Endothelial cell (in vitro differentiated cells): ENCODE results near the gene AKR1B15. TPM values are rescaled to one million over a fixed set of nuclear protein-coding genes. Genes with fewer than 3 reads are reported as not detected.

Experiments used
- DNase-seq: peaks from one replicate; pipeline ENCODE4 v3.0.0; 2021; ENCODE audit warnings: low spot score
- H3K27ac Mint-ChIP-seq: one replicate; pipeline ENCODE4 v1.8.0; 2021; ENCODE audit warnings: mixed read lengths, inconsistent platforms; ENCODE audit not compliant: unreplicated experiment
- H3K27me3 Mint-ChIP-seq: one replicate; pipeline ENCODE4 v1.8.0; 2021; ENCODE audit warnings: mild to moderate bottlenecking, moderate library complexity, mixed read lengths, inconsistent platforms; ENCODE audit not compliant: unreplicated experiment
- H3K36me3 Mint-ChIP-seq: one replicate; pipeline ENCODE4 v1.8.0; 2021; ENCODE audit warnings: mild to moderate bottlenecking, low read depth, mixed read lengths, inconsistent platforms; ENCODE audit not compliant: unreplicated experiment
- H3K4me1 Mint-ChIP-seq: one replicate; pipeline ENCODE4 v1.8.0; 2021; ENCODE audit warnings: mild to moderate bottlenecking, mixed read lengths, inconsistent platforms; ENCODE audit not compliant: unreplicated experiment
- H3K4me3 Mint-ChIP-seq: one replicate; pipeline ENCODE4 v1.8.0; 2021; ENCODE audit warnings: mild to moderate bottlenecking, mixed read lengths, inconsistent platforms; ENCODE audit not compliant: unreplicated experiment
- H3K9me3 Mint-ChIP-seq: one replicate; pipeline ENCODE4 v1.8.0; 2021; ENCODE audit warnings: mixed read lengths, inconsistent platforms; ENCODE audit not compliant: unreplicated experiment
- total RNA-seq: library from RNA; stranded (reverse); fragmentation: NEBNext Ultra II Directional; extraction: Animal tissue kit (Norgen Biotek cat#: 25700); gene quantifications from one replicate; pipeline ENCODE4 v1.2.1, GENCODE V29; 2021; ENCODE audit not compliant: unreplicated experiment
- TF ChIP-seq, protein P1 (sequence below): fragments of 200-600 bp; sonication (generic); IDR thresholded peaks from one replicate; pipeline ENCODE4 v1.5.0; 2021; ENCODE audit warnings: antibody characterized with exemption; ENCODE audit not compliant: unreplicated experiment

AKR1B15 gene
- total RNA-seq, 1 donor from 2014 or later: not detected

DNA sequence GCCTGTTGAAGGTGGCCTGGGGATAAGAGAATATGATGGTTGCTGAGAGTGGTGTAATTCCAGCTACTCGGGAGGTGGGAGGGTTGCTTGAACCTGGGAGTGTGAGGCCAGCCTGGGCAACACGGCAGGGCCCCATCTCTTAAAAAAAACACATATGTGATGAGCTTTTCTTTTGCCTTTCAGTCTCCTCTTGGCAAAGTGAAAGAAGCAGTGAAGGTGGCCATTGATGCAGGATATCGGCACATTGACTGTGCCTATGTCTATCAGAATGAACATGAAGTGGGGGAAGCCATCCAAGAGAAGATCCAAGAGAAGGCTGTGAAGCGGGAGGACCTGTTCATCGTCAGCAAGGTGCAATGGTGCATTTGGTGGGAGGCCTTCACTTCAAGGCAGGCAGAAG is 18.4 kb upstream of the AKR1B15 start:
- no peak for DNase-seq
- no peaks in the 10 kb centered on the region for H3K36me3 Mint-ChIP-seq
- no peak overlapping the region for H3K4me3 Mint-ChIP-seq

GRCh38 chr7:134532180-134532953 is 16.5 kb upstream of the AKR1B15 start:
- H3K27ac Mint-ChIP-seq: no peak overlapping the region
- H3K27me3 Mint-ChIP-seq: peaks cover 2% of the 10 kb centered on the region
- TF ChIP-seq, protein P1, sequence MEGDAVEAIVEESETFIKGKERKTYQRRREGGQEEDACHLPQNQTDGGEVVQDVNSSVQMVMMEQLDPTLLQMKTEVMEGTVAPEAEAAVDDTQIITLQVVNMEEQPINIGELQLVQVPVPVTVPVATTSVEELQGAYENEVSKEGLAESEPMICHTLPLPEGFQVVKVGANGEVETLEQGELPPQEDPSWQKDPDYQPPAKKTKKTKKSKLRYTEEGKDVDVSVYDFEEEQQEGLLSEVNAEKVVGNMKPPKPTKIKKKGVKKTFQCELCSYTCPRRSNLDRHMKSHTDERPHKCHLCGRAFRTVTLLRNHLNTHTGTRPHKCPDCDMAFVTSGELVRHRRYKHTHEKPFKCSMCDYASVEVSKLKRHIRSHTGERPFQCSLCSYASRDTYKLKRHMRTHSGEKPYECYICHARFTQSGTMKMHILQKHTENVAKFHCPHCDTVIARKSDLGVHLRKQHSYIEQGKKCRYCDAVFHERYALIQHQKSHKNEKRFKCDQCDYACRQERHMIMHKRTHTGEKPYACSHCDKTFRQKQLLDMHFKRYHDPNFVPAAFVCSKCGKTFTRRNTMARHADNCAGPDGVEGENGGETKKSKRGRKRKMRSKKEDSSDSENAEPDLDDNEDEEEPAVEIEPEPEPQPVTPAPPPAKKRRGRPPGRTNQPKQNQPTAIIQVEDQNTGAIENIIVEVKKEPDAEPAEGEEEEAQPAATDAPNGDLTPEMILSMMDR: no peak
- DNase-seq: no peak
- H3K4me3 Mint-ChIP-seq: no peak overlapping the region
- H3K36me3 Mint-ChIP-seq: no peaks in the 10 kb centered on the region
- no peaks in the 10 kb centered on the region for H3K4me1 Mint-ChIP-seq
- no peaks in the 10 kb centered on the region for H3K9me3 Mint-ChIP-seq

More for the DNA sequence above, 18.4 kb upstream of the AKR1B15 start:
- Mint-ChIP-seq H3K27me3 (peaks cover 2% of the 10 kb centered on the region), H3K4me1 (no peaks in the 10 kb centered on the region), H3K9me3 (no peaks in the 10 kb centered on the region), H3K27ac (no peak overlapping the region)
- TF ChIP-seq, protein P1: no peak

GRCh38 chr7:134532954-134533218 is 16.0 kb upstream of the AKR1B15 start:
- Mint-ChIP-seq H3K9me3 (no peaks in the 10 kb centered on the region), H3K4me1 (no peaks in the 10 kb centered on the region), H3K36me3 (no peaks in the 10 kb centered on the region), H3K27me3 (peaks cover 2% of the 10 kb centered on the region), H3K4me3 (no peak overlapping the region), H3K27ac (no peak overlapping the region)
- TF ChIP-seq, protein P1: no peak
- no peak for DNase-seq

DNA sequence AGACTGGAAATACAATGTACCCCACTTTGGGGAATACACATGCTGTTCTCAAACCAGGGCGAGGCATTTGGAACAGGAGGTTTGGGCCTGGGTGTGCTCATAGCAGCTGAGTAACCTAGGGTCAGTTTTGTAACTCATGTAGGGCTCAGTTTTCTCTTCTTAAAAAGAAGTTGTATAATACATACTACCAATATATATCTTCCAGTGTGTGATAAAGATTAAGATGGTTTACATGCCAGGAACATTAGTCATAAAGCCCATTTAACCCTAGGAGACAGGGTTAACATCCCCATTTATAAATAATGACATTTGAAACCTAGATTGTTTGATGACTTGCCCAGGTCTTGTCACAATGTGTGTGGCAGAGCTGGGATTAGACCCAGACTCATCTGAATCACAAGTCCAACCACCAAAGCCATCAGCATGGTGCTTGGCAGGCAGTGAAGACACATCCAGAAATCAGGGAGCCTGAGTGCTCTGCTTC is 15.6 kb upstream of the AKR1B15 start:
- Mint-ChIP-seq H3K36me3 (no peaks in the 10 kb centered on the region), H3K4me1 (no peaks in the 10 kb centered on the region), H3K27me3 (peaks cover 2% of the 10 kb centered on the region), H3K27ac (no peak overlapping the region), H3K9me3 (no peaks in the 10 kb centered on the region), H3K4me3 (no peak overlapping the region)
- TF ChIP-seq, protein P1: no peak
- no peak for DNase-seq

GRCh38 chr7:134534633-134535032 is 14.3 kb upstream of the AKR1B15 start:
- DNase-seq: no peak
- TF ChIP-seq, protein P1: no peak
- Mint-ChIP-seq H3K4me3 (no peak overlapping the region), H3K4me1 (no peaks in the 10 kb centered on the region), H3K27me3 (peaks cover 2% of the 10 kb centered on the region), H3K9me3 (no peaks in the 10 kb centered on the region), H3K27ac (no peak overlapping the region), H3K36me3 (no peaks in the 10 kb centered on the region)
